ENCODE measurements around the gene MCHR1. TPM values are rescaled to one million over a fixed set of nuclear protein-coding genes. Genes with fewer than 3 reads are reported as not detected.
"Not testable (repeated sequence)": the region's sequence is repeated elsewhere in the genome, so short reads cannot be mapped to it uniquely, and the experiment has no call there.

MCHR1 gene
- total RNA-seq, 3 donors from 2014 or later = not detected

DNA sequence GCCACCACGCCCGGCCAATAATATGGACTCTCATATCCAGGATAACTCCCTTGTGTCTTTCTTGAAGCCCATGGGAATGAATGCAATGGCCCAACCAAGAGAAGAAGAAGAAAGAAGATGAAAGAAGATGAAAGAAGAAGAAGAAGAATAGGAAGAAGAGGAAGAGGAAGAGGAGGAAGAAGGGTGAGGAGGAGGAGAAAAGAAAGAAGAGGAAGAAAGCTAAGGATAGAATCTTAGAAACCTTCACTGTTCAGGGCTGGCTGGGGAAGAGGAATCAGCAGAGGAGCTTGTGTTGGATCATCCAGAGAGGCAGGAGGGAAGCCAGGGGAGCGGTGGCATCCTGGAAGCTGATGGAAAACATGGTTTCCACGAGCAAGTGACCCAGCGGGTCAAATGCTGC, 28.9 kb downstream of the MCHR1 start:
- no peak overlapping the region for H3K27ac ChIP-seq
- H3K4me3 ChIP-seq = no peak overlapping the region
- H3K36me3 ChIP-seq = no peaks in the 10 kb centered on the region
- no peaks in the 10 kb centered on the region for H3K4me1 ChIP-seq
- H3K27me3 ChIP-seq = no peaks in the 10 kb centered on the region
- intact Hi-C loops (cut with DNase I; ENCODE audit: low total_unique reads) = no loop called here
- no peak for TF ChIP-seq POLR2AphosphoS5 (IDR thresholded peaks at IDR 0.05)
- TF ChIP-seq POLR2A (IDR thresholded peaks at IDR 0.05) = no peak
- TF ChIP-seq, protein P1, sequence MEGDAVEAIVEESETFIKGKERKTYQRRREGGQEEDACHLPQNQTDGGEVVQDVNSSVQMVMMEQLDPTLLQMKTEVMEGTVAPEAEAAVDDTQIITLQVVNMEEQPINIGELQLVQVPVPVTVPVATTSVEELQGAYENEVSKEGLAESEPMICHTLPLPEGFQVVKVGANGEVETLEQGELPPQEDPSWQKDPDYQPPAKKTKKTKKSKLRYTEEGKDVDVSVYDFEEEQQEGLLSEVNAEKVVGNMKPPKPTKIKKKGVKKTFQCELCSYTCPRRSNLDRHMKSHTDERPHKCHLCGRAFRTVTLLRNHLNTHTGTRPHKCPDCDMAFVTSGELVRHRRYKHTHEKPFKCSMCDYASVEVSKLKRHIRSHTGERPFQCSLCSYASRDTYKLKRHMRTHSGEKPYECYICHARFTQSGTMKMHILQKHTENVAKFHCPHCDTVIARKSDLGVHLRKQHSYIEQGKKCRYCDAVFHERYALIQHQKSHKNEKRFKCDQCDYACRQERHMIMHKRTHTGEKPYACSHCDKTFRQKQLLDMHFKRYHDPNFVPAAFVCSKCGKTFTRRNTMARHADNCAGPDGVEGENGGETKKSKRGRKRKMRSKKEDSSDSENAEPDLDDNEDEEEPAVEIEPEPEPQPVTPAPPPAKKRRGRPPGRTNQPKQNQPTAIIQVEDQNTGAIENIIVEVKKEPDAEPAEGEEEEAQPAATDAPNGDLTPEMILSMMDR (IDR thresholded peaks at IDR 0.05) = no peak
- H3K9me3 ChIP-seq = no peaks in the 10 kb centered on the region
- no peak for DNase-seq (ENCODE audit: low spot score in 2 of 2)

DNA sequence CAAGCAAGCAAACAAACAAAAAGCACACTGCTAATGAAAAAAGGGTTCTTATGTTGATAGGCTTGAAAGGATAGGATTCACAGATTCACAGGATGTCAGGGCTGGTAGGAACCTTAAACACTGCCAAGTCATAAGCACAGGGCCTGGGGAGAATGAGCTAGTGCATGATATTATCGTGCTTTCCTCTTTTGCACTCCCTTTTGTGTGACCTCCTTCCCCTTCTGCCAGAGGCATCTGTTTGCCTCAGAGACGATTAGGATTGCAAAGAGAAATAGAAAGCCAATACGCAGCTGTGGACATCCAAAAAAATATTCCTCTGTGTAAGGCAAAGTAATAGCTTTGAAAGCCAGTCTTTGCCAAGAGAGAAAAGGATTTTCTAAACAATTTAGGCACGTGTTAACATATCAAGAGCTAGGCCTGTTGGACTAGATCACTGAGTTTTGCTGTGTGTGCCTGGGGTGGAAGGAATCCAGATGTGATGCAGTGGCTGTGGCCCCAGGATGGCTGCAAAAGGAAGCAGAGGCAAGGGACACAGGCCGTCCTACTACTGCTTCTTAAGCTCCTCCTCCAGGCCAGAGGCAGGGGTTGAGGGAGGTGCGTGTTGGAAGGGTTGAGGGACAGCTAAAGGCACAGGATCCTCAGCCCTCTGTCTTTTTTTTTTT, 30.6 kb downstream of the MCHR1 start:
- TF ChIP-seq, protein P1 (IDR thresholded peaks at IDR 0.05) = no peak
- TF ChIP-seq POLR2AphosphoS5 (IDR thresholded peaks at IDR 0.05) (no peak), POLR2A (IDR thresholded peaks at IDR 0.05) (no peak)
- no peak for DNase-seq (ENCODE audit: low spot score in 2 of 2)
- Histone ChIP-seq H3K36me3 (no peaks in the 10 kb centered on the region), H3K9me3 (no peaks in the 10 kb centered on the region), H3K4me3 (no peak overlapping the region), H3K27me3 (no peaks in the 10 kb centered on the region), H3K4me1 (no peaks in the 10 kb centered on the region), H3K27ac (peak overlapping the region; percentile 41 to 70)
- intact Hi-C loops (cut with DNase I; ENCODE audit: low total_unique reads) = no loop called here

DNA sequence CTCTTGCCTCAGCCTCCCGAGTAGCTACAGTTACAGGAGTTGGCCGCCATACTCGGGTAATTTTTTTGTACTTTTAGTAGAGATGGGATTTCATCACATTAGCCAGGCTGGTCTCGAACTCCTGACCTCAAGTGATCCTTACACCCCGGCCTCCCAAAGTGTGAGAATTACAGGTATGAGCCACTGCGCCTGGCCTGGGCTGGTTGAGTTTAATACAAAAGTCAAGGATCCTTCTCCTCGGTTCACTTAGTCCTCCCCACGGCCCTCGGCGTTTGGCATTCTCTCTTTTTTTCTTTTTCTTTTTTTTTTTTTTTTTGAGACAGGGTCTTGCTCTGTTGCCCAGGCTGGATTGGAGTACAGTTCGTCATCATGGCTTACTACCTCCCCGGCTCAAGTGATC, 33.0 kb downstream of the MCHR1 start:
- no peak for DNase-seq (ENCODE audit: low spot score in 2 of 2)
- Histone ChIP-seq H3K4me3 (no peak overlapping the region), H3K27me3 (no peaks in the 10 kb centered on the region), H3K4me1 (no peaks in the 10 kb centered on the region), H3K27ac (no peak overlapping the region), H3K36me3 (no peaks in the 10 kb centered on the region), H3K9me3 (no peaks in the 10 kb centered on the region)
- TF ChIP-seq POLR2AphosphoS5 (IDR thresholded peaks at IDR 0.05) (no peak), POLR2A (IDR thresholded peaks at IDR 0.05) (no peak)
- TF ChIP-seq, protein P1 (IDR thresholded peaks at IDR 0.05) = no peak
- intact Hi-C loops (cut with DNase I; ENCODE audit: low total_unique reads) = no loop called here

DNA sequence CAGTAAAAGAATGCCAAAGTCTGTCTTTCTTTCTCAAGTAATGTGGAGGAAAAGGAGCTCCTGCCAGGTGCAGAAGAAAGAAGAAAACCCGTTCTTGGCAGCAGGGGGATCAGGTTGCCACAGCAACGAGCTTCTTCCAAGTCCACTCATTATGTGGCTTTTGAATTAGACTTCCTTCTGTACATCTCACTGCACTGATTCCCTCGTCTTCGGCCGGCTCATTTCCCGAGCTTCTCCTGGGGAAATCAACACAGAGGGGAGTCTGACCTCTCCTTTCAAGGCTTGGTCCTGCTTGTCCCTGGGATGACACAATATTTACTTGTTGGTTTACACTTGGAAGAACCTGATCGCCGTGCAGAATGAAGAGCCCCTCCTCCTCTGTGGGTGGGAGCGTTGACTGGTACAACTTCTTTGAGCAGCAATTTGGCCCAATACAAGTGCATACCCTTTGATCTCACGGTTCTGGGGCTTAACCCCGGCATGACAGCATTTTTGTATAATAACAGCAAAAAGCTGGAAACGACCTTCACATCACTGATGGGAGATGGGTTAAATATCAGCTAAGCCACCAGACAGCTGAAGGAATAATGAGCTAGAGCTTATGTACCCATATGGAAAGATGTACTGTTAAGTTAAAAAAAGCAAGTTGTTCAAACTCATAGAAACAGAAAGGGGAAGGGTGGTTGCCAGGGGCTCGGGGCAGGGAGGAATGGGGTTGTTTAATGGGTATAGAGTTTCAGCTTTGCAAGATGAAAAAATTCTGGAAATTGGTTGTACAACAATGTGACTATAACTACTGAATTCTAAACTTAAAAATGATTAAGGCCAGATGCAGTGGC, 35.4 kb downstream of the MCHR1 start:
- intact Hi-C loops (cut with DNase I; ENCODE audit: low total_unique reads) = no loop called here
- Histone ChIP-seq H3K9me3 (no peaks in the 10 kb centered on the region), H3K4me3 (peak overlapping the region in 2 of 3 donors; percentile 22 to 26), H3K27ac (peak overlapping the region; percentile 50 to 53), H3K27me3 (no peaks in the 10 kb centered on the region), H3K36me3 (no peaks in the 10 kb centered on the region), H3K4me1 (no peaks in the 10 kb centered on the region)
- DNase-seq (ENCODE audit: low spot score in 2 of 2) = peak in 1 of 2 donors; percentile 41
- TF ChIP-seq POLR2AphosphoS5 (IDR thresholded peaks at IDR 0.05) (no peak), POLR2A (IDR thresholded peaks at IDR 0.05) (no peak)
- TF ChIP-seq, protein P1 (IDR thresholded peaks at IDR 0.05) = no peak

DNA sequence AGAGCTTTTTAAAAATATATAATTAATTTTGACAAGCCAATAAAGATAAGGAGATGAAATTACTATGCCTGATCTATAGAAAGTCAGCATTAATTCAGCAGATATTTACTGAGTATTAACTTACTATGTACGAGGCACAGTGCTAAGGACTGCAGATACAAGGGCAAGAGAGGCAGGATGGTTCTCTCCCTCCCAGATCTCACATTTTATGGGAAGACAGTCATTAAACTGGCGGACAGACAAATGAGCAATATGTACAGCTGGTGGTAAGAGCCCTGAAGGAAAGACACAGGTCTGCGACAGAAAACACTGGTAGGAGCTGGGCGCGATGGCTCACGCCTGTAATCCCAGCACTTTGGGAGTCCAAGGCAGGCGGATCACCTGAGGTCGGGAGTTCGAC, 36.8 kb downstream of the MCHR1 start:
- no peaks in the 10 kb centered on the region for H3K9me3 ChIP-seq
- H3K4me1 ChIP-seq = no peaks in the 10 kb centered on the region
- H3K4me3 ChIP-seq = no peak overlapping the region
- DNase-seq (ENCODE audit: low spot score in 2 of 2) = no peak
- intact Hi-C loops (cut with DNase I; ENCODE audit: low total_unique reads) = no loop called here
- no peaks in the 10 kb centered on the region for H3K27me3 ChIP-seq
- no peak overlapping the region for H3K27ac ChIP-seq
- TF ChIP-seq POLR2AphosphoS5 (IDR thresholded peaks at IDR 0.05) (no peak), POLR2A (IDR thresholded peaks at IDR 0.05) (no peak)
- TF ChIP-seq, protein P1 (IDR thresholded peaks at IDR 0.05) = no peak
- H3K36me3 ChIP-seq = no peaks in the 10 kb centered on the region

DNA sequence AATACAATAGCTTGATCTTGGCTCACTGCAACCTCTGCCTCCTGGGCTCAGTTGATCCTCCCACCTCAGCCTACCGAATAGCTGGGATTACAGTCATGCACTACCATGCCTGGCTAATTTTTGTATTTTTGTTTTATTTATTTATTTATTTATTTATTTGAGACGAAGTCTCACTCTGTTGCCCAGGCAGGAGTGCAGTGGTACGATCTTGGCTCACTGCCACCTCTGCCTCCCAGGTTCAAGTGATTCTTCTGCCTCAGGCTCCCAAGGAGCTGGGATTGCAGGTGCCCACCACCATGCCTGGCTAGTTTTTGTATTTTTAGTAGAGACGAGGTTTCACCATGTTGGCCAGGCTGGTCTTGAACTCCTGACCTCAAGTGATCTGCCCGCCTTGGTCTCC, 38.4 kb downstream of the MCHR1 start:
- H3K27me3 ChIP-seq; intact Hi-C loops (cut with DNase I; ENCODE audit: low total_unique reads); H3K36me3 ChIP-seq; H3K27ac ChIP-seq; H3K4me3 ChIP-seq; H3K9me3 ChIP-seq; DNase-seq (ENCODE audit: low spot score in 2 of 2); H3K4me1 ChIP-seq: not testable (repeated sequence)
